Stimulated activated CD4-positive, alpha-beta T cell treated with anti-CD3 and anti-CD28 coated beads, Interleukin-12 subunit alpha, Interleukin-12 subunit beta, amount 100 ng/mL, for 24 hours (primary cell): ENCODE measurements around the gene KDM4C.
"Not testable (repeated sequence)": the region's sequence is repeated elsewhere in the genome, so short reads cannot be mapped to it uniquely, and the experiment has no call there.

Source experiments
- DNase-seq, 2 experiments: peaks; one replicate each; pipeline ENCODE4 v3.0.0-alpha.2; 2020; ENCODE audit warnings: low read depth in 2 of 2

KDM4C gene

GRCh38 chr9:6931913-6932312, 174.1 kb downstream of the KDM4C start:
- DNase-seq, result peak; percentile 5 to 13

GRCh38 chr9:6936103-6936502, 178.3 kb downstream of the KDM4C start:
- DNase-seq, result no peak

GRCh38 chr9:6937209-6937608, 179.4 kb downstream of the KDM4C start:
- no peak for DNase-seq

GRCh38 chr9:6938447-6938846, 180.7 kb downstream of the KDM4C start:
- DNase-seq, result no peak

GRCh38 chr9:6938873-6939272, 181.1 kb downstream of the KDM4C start:
- no peak for DNase-seq

- DNase-seq, result no peak
These were observed 183.7 kb downstream of the KDM4C start for GRCh38 chr9:6941501-6941900.

GRCh38 chr9:6942406-6942805, 184.6 kb downstream of the KDM4C start:
- DNase-seq, result no peak

- DNase-seq, result no peak
These were observed 185.5 kb downstream of the KDM4C start for GRCh38 chr9:6943293-6943692.

- DNase-seq, result no peak
These were observed 186.3 kb downstream of the KDM4C start for GRCh38 chr9:6944093-6944551.

GRCh38 chr9:6944896-6945295, 187.1 kb downstream of the KDM4C start:
- no peak for DNase-seq

GRCh38 chr9:6945816-6946215, 188.0 kb downstream of the KDM4C start:
- no peak for DNase-seq

GRCh38 chr9:6946583-6947166, 188.9 kb downstream of the KDM4C start:
- no peak for DNase-seq

GRCh38 chr9:6948921-6949320, 191.1 kb downstream of the KDM4C start:
- not testable (repeated sequence) for DNase-seq

GRCh38 chr9:6955251-6955921, 197.6 kb downstream of the KDM4C start:
- no peak for DNase-seq

GRCh38 chr9:6956879-6957278, 199.1 kb downstream of the KDM4C start:
- DNase-seq, result no peak

GRCh38 chr9:6959270-6960000, 201.7 kb downstream of the KDM4C start:
- DNase-seq, result no peak

GRCh38 chr9:6960777-6961176, 203.0 kb downstream of the KDM4C start:
- no peak for DNase-seq

- no peak for DNase-seq
These were observed 204.2 kb downstream of the KDM4C start for GRCh38 chr9:6961845-6962522.

- no peak for DNase-seq
These were observed 207.8 kb downstream of the KDM4C start for GRCh38 chr9:6965566-6965965.

GRCh38 chr9:6968271-6968670, 210.5 kb downstream of the KDM4C start:
- DNase-seq, result no peak

- no peak for DNase-seq
These were observed 212.0 kb downstream of the KDM4C start for GRCh38 chr9:6969805-6970204.

- no peak for DNase-seq
These were observed 215.3 kb downstream of the KDM4C start for GRCh38 chr9:6973089-6973488.
